Suprapubic skin (tissue), 4 donors: ENCODE measurements around the gene TLCD3B.
A peak's percentile ranks its signal among the peaks of the same experiment; 100 is the strongest.

Experiments used
- CTCF ChIP-seq, 2 donors: fragments of 200-600 bp in 1 of 2; fragments of 450-650 bp in 1 of 2; sonication (generic) in 1 of 2; IDR thresholded peaks; one replicate each; pipeline ENCODE4 v1.5.1; 2016 to 2019; ENCODE audit warnings: antibody characterized with exemption in 2 of 2, mild to moderate bottlenecking in 1 of 2, moderate library complexity in 1 of 2
- EP300 ChIP-seq: sonication (generic); formaldehyde crosslinking; IDR thresholded peaks from one replicate; pipeline ENCODE4 v1.6.1; 2017; ENCODE audit warnings: antibody characterized with exemption
- POLR2A ChIP-seq, 2 donors: fragments of 450-650 bp; IDR thresholded peaks; one replicate each; pipeline ENCODE4 v1.6.1; 2017; ENCODE audit warnings: antibody characterized with exemption in 2 of 2, mild to moderate bottlenecking in 2 of 2, moderate library complexity in 2 of 2
- POLR2AphosphoS5 ChIP-seq, 3 donors: sonication (generic); formaldehyde crosslinking; IDR thresholded peaks; one replicate each; pipeline ENCODE4 v1.6.1; 2017; ENCODE audit warnings: antibody characterized with exemption in 3 of 3

GRCh38 chr16:30032083-30032819 lies 1.2 kb upstream of the TLCD3B start:
- TF ChIP-seq CTCF (IDR thresholded peaks at IDR 0.05) (peak; percentile 22 to 62), POLR2A (IDR thresholded peaks at IDR 0.05) (no peak), EP300 (no peak), POLR2AphosphoS5 (IDR thresholded peaks at IDR 0.05) (no peak)
